HepG2 (cell line): Measurements from ENCODE around the gene ABHD17A. TPM values are rescaled to one million over a fixed set of nuclear protein-coding genes. Genes with fewer than 3 reads are reported as not detected.

Experiments used
- GZF1 ChIP-seq: sonication (generic); formaldehyde crosslinking; IDR thresholded peaks from 2 replicates; pipeline ENCODE4 v1.5.1; 2020; ENCODE audit warnings: mild to moderate bottlenecking, missing genetic modification reagents
- JUN ChIP-seq: sonication (generic); formaldehyde crosslinking; IDR thresholded peaks from 2 replicates; pipeline ENCODE4 v1.4.0; 2020; ENCODE audit warnings: mild to moderate bottlenecking, missing genetic modification reagents
- PLRG1 ChIP-seq: fragments of 450-650 bp; conservative IDR thresholded peaks from 2 replicates; pipeline ENCODE4 v1.6.1; 2016
- POLR2A ChIP-seq, 2 experiments: IDR thresholded peaks; 2 replicates each; pipeline ENCODE4 v1.6.1; 2011; ENCODE audit warnings: low read depth in 2 of 2, low read length in 2 of 2, mild to moderate bottlenecking in 1 of 2, moderate library complexity in 1 of 2; ENCODE audit not compliant: insufficient read depth in 1 of 2
- ZFP1 ChIP-seq: IDR thresholded peaks from 2 replicates; pipeline ENCODE4 v1.6.1; 2016
- ZHX2 ChIP-seq, 2 experiments: sonication (generic) in 1 of 2; formaldehyde crosslinking in 1 of 2; IDR thresholded peaks; 2 replicates each; pipeline versions ENCODE4 v1.6.1 to v1.9.0; 2014 to 2022; ENCODE audit warnings: antibody characterized with exemption in 1 of 2, borderline replicate concordance in 1 of 2, inconsistent platforms in 1 of 2, low read depth in 1 of 2, missing genetic modification reagents in 1 of 2
- ZNF333 ChIP-seq: sonication (generic); formaldehyde crosslinking; IDR thresholded peaks from 2 replicates; pipeline ENCODE4 v1.4.0; 2020; ENCODE audit warnings: mild to moderate bottlenecking, missing genetic modification reagents, borderline replicate concordance
- ZNF468 ChIP-seq: sonication (generic); formaldehyde crosslinking; IDR thresholded peaks from 2 replicates; pipeline ENCODE4 v1.8.0; 2022; ENCODE audit warnings: mild to moderate bottlenecking, moderate library complexity, missing genetic modification reagents
- ZNF580 ChIP-seq: IDR thresholded peaks from 2 replicates; pipeline ENCODE4 v1.6.1; 2016; ENCODE audit warnings: low read depth, borderline replicate concordance
- ZNF609 ChIP-seq: sonication (generic); formaldehyde crosslinking; IDR thresholded peaks from 2 replicates; pipeline ENCODE4 v1.4.0; 2020; ENCODE audit warnings: mild to moderate bottlenecking, missing genetic modification reagents, borderline replicate concordance
- ZNF639 ChIP-seq: conservative IDR thresholded peaks from 2 replicates; pipeline ENCODE4 v1.6.1; 2018; ENCODE audit warnings: missing genetic modification reagents
- ZNF710 ChIP-seq: sonication (generic); formaldehyde crosslinking; IDR thresholded peaks from 2 replicates; pipeline ENCODE4 v1.5.0; 2020; ENCODE audit warnings: mild to moderate bottlenecking, missing genetic modification reagents, borderline replicate concordance
- ZSCAN29 ChIP-seq: sonication (generic); formaldehyde crosslinking; conservative IDR thresholded peaks from 2 replicates; pipeline ENCODE4 v1.4.0; 2020; ENCODE audit warnings: mild to moderate bottlenecking, missing genetic modification reagents
- polyA plus RNA-seq, 8 experiments: library from polyadenylated mRNA; depleted of rRNA in 3 of 8; stranded (reverse) in 7 of 8; unstranded in 1 of 8; fragments of >200 nt; fragmentation: Illumina TruSeq in 4 of 8; extraction: Trizol in 4 of 8; gene quantifications; 2 replicates each; pipeline versions ENCODE4 v1.2.1 to v1.2.3, GENCODE V29; 2011 to 2016; ENCODE audit warnings: low read depth in 4 of 8, missing spikeins in 1 of 8, mixed read lengths in 1 of 8; ENCODE audit not compliant: insufficient read depth in 1 of 8
- total RNA-seq, 5 experiments: library from RNA; depleted of rRNA; stranded (reverse); fragments of >200 nt; fragmentation: Illumina TruSeq; extraction: Trizol; gene quantifications; 2 replicates each; pipeline ENCODE4 v1.2.3, GENCODE V29; 2016; ENCODE audit warnings: low read depth in 1 of 5

Gene ABHD17A
- total and polyA plus RNA-seq, 2 of the 13 experiments (the other 11 are each of a cell fraction or from before 2014, with no cell fraction given): 27.7 to 40.8 TPM

GRCh38 chr19:1863638-1864479, 21.4 kb downstream of the ABHD17A start (continued):
- 0 out of 2 replicates have a peak, but pooled peaks have one; percentile 61 for TF ChIP-seq ZNF710
- no peak for TF ChIP-seq GZF1 (CRISPR knock-in tag)
- no peak for TF ChIP-seq JUN (CRISPR knock-in tag)
- TF ChIP-seq ZNF609 (CRISPR knock-in tag): no peak
- no peak for TF ChIP-seq ZSCAN29 (CRISPR knock-in tag)
- TF ChIP-seq ZNF639 (CRISPR knock-in tag): peak; percentile 55; the same call in 1 of the 2 replicates
- TF ChIP-seq ZHX2 (IDR thresholded peaks at IDR 0.05; ENCODE audit: low read depth): 0 out of 2 replicates have a peak, but pooled peaks have one; percentile 45
- TF ChIP-seq ZHX2 (CRISPR knock-in tag; IDR thresholded peaks at IDR 0.05; ENCODE audit: borderline replicate concordance): no peak
- no peak for TF ChIP-seq PLRG1
- TF ChIP-seq POLR2A (IDR thresholded peaks at IDR 0.05; ENCODE audit: insufficient read depth in 1 of 2, low read depth in 2 of 2, low read length in 2 of 2): peak; percentile 45 to 62; a peak in 2 of 4 replicates
- TF ChIP-seq ZNF333 (CRISPR knock-in tag): no peak
- TF ChIP-seq ZNF468 (CRISPR knock-in tag): no peak
- TF ChIP-seq ZFP1 (CRISPR knock-in tag): peak; percentile 12; the same call in 1 of the 2 replicates
- no peak for TF ChIP-seq ZNF580 (CRISPR knock-in tag)
